Activated naive CD8-positive, alpha-beta T cell treated with anti-CD3 and anti-CD28 coated beads, Interleukin-2, amount 50 U/mL, for 24 hours (primary cell): ENCODE measurements around the gene ZBTB5.
A peak's percentile ranks its signal among the peaks of the same experiment; 100 is the strongest.

Experiments
- ATAC-seq: fragments of 150-1000 bp; cut with Tn5 transposase; one replicate; pipeline ENCODE4 v1.10.0; 2021
- DNase-seq: peaks from one replicate; pipeline ENCODE4 v3.0.0; 2021
- H3K27ac Mint-ChIP-seq: one replicate; pipeline ENCODE4 v1.8.0; 2021; ENCODE audit warnings: mild to moderate bottlenecking, mixed read lengths
- H3K27me3 Mint-ChIP-seq: one replicate; pipeline ENCODE4 v1.8.0; 2021; ENCODE audit warnings: mixed read lengths
- H3K36me3 Mint-ChIP-seq: one replicate; pipeline ENCODE4 v1.8.0; 2021; ENCODE audit warnings: low read depth, mixed read lengths
- H3K4me1 Mint-ChIP-seq: one replicate; pipeline ENCODE4 v1.8.0; 2021; ENCODE audit warnings: mixed read lengths
- H3K4me3 Mint-ChIP-seq: one replicate; pipeline ENCODE4 v1.8.0; 2021; ENCODE audit warnings: mild to moderate bottlenecking, moderate library complexity, mixed read lengths
- H3K9me3 Mint-ChIP-seq: one replicate; pipeline ENCODE4 v1.8.0; 2021; ENCODE audit warnings: mixed read lengths

Gene ZBTB5

DNA sequence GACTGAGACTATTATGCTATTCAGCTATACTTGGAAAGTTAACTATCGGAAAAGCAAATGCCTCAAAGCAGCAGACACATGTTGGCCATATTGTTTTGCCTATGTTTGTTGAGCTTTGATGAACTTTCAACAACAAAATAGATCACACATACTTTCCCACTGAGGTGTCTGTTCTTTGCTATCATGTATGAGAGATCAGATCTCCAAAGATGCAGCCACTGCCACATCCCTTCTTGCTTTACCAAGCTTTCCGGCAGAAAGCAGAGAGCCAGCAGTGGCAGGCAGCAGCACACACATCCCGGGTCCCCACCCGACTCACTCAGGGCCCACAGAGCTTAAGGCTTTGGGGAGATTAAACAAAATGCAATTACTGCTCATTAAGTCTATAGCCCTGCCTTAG is 18.8 kb downstream of the ZBTB5 start:
- H3K27ac Mint-ChIP-seq, result no peak overlapping the region
- H3K4me3 Mint-ChIP-seq, result no peak overlapping the region
- H3K9me3 Mint-ChIP-seq, result no peaks in the 10 kb centered on the region

DNA sequence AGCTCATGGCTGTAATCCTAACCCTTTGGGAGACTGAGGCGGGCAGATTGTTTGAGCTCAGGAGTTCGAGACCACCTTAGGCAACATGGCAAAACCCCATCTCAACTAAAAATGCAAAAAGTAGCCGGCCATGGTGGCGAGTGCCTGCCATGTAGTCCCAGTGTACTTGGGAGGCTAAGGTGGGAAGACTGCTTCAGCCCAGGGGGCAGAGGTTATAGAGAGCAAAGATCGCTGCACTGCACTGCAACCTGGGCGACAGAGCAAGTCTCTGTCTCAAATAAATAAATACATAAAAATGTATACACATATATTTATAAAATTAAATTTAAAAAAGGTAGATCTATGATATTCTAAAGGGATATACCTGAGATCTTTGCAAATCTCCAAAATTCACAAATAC is 19.4 kb downstream of the ZBTB5 start:
- Mint-ChIP-seq H3K27me3 (no peaks in the 10 kb centered on the region), H3K4me1 (peaks cover 7% of the 10 kb centered on the region), H3K36me3 (peaks cover 28% of the 10 kb centered on the region), H3K9me3 (no peaks in the 10 kb centered on the region), H3K4me3 (no peak overlapping the region), H3K27ac (no peak overlapping the region)
- no peak for ATAC-seq
- no peak for DNase-seq

More for the DNA sequence above, 18.8 kb downstream of the ZBTB5 start:
- no peak for DNase-seq
- Mint-ChIP-seq H3K27me3 (no peaks in the 10 kb centered on the region), H3K4me1 (peaks cover 7% of the 10 kb centered on the region), H3K36me3 (peaks cover 27% of the 10 kb centered on the region)
- ATAC-seq, result no peak

DNA sequence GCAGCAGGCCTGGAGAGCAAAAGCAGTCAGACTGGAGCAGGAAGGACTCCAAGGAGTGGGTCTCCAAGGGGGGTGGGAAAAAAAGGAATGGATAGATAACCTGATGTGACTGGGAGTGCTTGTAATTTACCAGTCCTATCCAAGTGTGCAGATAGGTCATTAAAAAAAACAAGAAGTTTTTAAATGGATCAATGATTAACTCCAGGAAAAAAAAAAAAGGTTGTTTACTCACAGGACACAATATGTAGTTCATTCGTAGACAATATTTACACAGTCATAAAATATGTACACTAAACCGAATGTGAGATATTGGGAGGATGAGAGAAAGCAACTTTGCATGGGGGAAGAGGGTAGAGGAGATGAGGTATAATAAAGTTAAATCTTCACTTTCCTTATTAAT is 20.4 kb downstream of the ZBTB5 start:
- H3K4me1 Mint-ChIP-seq, result peaks cover 7% of the 10 kb centered on the region
- no peak overlapping the region for H3K27ac Mint-ChIP-seq
- ATAC-seq, result no peak
- DNase-seq, result no peak
- no peak overlapping the region for H3K4me3 Mint-ChIP-seq
- no peaks in the 10 kb centered on the region for H3K27me3 Mint-ChIP-seq
- no peaks in the 10 kb centered on the region for H3K9me3 Mint-ChIP-seq
- peaks cover 22% of the 10 kb centered on the region for H3K36me3 Mint-ChIP-seq

DNA sequence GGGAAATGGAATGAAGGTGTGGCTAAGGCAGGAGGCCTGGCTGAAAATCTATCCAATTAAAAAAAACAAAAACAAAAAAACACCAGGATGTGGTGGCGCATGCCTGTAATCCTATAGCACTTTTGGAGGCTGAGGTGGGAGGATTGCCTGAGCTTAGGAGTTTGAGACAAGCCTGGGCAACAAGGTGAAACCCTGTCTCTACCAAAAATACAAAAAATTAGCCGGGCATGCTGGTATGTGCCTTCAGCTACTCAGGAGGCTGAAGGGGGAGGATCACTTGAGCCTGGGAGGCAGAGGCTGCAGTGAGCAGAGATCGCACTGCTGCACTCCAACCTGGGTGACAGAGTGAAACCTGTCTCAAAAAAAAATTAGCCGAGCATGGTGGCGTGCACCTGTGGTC is 21.7 kb downstream of the ZBTB5 start:
- Mint-ChIP-seq H3K27ac (no peak overlapping the region), H3K9me3 (no peaks in the 10 kb centered on the region), H3K4me3 (no peak overlapping the region), H3K27me3 (no peaks in the 10 kb centered on the region), H3K4me1 (peaks cover 7% of the 10 kb centered on the region), H3K36me3 (peaks cover 16% of the 10 kb centered on the region)
- DNase-seq, result no peak
- ATAC-seq, result no peak

DNA sequence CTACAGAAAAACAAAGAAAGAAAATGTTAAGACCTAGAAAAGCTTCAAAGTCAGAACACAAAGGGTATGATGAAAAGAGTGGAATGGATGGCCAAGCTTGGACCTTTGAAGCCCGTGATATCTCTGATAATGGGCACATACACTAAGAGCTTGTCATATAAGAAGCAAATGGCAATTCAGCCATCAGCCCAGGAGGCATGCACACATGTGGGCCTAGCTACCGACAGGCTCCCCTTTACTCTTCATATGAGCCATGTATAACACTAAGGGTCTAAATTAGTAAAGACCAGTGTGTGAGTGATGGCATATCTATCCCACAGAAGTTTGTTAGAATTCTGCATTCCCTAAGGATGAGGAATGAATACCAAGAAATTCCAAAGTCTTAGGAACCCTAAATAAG is 22.7 kb downstream of the ZBTB5 start:
- Mint-ChIP-seq H3K36me3 (peaks cover 23% of the 10 kb centered on the region), H3K4me1 (peaks cover 7% of the 10 kb centered on the region), H3K27ac (no peak overlapping the region), H3K27me3 (no peaks in the 10 kb centered on the region), H3K4me3 (no peak overlapping the region), H3K9me3 (no peaks in the 10 kb centered on the region)
- ATAC-seq (no peak), DNase-seq (no peak)

DNA sequence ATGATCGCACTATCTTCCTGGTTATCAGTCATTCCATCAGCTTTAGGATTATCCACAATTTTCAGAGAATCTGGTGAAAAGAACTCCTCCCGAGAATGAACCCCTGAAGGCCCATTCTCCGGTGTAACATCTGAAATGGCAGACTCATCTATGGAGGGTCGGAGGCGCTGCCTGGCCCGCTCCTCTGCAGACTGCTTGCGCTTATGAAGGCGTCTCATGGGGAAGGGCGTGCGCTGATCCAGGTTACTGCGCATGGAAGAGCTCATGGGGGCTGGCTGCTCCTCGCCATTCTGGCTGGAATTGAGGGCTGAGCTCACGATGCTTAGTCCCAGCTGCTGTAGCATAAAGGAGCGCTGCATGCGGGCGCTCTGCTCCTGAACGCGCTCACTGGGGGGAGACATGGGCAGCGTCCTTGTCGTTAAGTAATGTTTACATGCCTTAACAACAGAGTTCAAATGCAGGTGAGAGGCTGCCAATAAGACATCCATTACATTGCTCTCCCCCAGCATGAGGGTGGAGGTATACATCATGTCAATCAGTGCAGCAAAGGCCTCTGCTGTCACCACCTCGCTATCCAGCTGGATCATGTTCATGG is 23.4 kb downstream of the ZBTB5 start:
- no peak for ATAC-seq
- DNase-seq, result no peak
- Mint-ChIP-seq H3K27me3 (no peaks in the 10 kb centered on the region), H3K36me3 (peaks cover 28% of the 10 kb centered on the region), H3K9me3 (no peaks in the 10 kb centered on the region), H3K4me1 (peaks cover 4% of the 10 kb centered on the region), H3K4me3 (no peak overlapping the region), H3K27ac (no peak overlapping the region)

DNA sequence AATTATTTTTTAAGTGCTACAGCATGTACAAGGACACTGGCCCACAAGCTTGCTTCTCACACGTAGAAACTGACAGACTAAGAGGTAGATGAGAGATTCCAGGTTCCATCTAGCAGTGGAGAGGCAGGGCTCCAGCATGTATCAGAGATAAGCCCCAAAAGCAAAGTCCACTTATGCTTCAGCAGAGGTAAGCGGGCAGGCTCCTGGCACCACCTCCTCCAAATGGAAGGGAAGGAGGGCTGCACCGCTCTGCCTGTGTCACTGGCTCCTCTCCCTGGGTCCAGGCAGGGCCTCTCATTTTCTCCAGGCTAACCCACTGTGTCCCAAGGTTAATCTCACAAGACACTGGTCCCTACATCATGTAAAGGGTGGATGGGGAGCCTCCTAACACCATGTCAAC is 26.9 kb downstream of the ZBTB5 start:
- Mint-ChIP-seq H3K9me3 (no peaks in the 10 kb centered on the region), H3K4me3 (no peak overlapping the region), H3K27me3 (no peaks in the 10 kb centered on the region), H3K36me3 (peaks cover 40% of the 10 kb centered on the region), H3K4me1 (no peaks in the 10 kb centered on the region), H3K27ac (no peak overlapping the region)
- ATAC-seq (no peak), DNase-seq (no peak)

DNA sequence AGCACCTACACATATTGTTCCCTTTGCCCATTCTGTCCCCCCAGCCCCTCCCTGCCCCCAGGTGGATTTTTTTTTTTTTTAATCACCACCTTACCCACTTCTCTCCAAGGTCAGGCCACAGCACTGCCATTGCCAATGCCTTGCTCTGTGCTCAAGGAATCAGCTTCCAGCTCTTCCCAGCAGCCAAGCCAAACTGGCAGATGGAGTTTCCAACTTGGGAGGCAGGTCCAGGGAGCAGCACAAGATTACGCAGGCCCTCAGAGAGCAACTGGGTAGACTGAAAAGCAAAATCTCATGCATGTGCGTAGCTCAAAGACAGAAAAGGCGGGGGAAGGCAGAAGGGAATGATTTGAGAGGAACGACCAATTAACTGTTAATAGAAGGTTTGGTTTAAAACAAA is 27.6 kb downstream of the ZBTB5 start:
- Mint-ChIP-seq H3K36me3 (peaks cover 42% of the 10 kb centered on the region), H3K4me1 (peaks cover 3% of the 10 kb centered on the region), H3K4me3 (no peak overlapping the region), H3K9me3 (no peaks in the 10 kb centered on the region), H3K27ac (no peak overlapping the region), H3K27me3 (no peaks in the 10 kb centered on the region)
- DNase-seq, result no peak
- ATAC-seq, result no peak

DNA sequence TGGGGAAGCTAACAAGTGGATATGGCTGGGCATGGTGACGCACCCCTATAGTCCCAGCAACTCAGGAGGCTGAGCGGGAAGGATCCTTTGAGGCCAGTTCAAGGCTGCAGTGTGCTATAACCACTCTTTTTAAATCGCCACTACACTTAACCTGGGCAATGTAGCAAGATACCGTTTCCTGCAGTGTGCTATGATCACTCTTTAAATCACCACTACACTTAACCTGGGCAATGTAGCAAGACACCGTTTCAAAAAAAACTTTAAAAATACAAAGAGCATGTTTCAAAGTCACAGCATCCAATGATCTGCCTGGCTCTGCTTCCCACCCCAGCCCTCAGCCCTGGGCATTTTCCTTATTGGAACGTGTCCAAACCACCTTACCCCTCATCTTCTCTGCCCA is 28.2 kb downstream of the ZBTB5 start:
- no peaks in the 10 kb centered on the region for H3K27me3 Mint-ChIP-seq
- H3K36me3 Mint-ChIP-seq, result peaks cover 40% of the 10 kb centered on the region
- ATAC-seq (no peak), DNase-seq (no peak)
- H3K4me1 Mint-ChIP-seq, result peaks cover 5% of the 10 kb centered on the region
- no peak overlapping the region for H3K4me3 Mint-ChIP-seq
- H3K9me3 Mint-ChIP-seq, result no peaks in the 10 kb centered on the region
- H3K27ac Mint-ChIP-seq, result peak overlapping the region; percentile 38

DNA sequence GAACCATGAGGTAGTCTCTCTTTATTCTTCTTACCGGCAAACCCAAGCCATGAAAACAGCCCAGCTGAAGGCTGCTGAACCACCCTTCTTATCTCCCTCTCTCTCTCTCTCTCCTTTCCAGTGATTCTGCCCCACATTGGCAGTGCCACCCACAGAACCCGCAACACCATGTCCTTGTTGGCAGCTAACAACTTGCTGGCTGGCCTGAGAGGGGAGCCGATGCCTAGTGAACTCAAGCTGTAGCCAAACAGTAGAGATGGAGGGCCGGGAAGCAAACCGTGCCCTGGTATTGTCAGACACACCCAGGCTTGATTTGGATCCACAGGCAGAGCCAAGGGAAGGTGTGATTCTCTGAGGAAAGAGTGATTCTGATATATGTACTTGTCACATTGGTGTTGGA is 28.7 kb downstream of the ZBTB5 start:
- Mint-ChIP-seq H3K27ac (no peak overlapping the region), H3K9me3 (no peaks in the 10 kb centered on the region), H3K36me3 (peaks cover 38% of the 10 kb centered on the region), H3K4me3 (no peak overlapping the region), H3K4me1 (peaks cover 7% of the 10 kb centered on the region), H3K27me3 (no peaks in the 10 kb centered on the region)
- no peak for DNase-seq
- no peak for ATAC-seq

DNA sequence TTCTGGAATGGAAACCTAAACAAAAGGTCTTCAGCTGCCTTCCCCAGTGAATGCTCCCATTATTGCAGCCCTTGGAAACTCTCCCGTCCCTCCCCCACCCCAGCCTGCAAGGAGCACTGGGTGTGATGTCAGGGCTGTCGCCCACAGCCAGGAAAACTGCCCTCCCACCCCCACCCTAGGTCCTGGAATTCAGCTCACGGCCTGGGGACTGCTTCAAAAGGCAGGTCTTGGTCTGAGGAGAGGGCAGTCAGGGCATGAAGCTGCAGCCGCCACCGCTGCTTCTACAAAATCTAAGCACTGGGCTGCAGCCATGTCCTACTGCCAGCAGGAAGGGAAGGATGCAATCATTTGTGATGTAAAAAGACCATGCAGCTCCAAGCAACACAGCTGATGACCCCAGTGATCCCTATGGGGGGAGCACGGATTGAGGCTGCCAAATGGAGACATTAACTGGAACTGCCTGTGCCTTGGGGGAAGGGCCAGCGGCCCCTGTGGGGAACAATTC is 31.3 kb downstream of the ZBTB5 start:
- H3K36me3 Mint-ChIP-seq, result peaks cover 33% of the 10 kb centered on the region
- H3K27ac Mint-ChIP-seq, result no peak overlapping the region
- ATAC-seq (no peak), DNase-seq (no peak)
- no peaks in the 10 kb centered on the region for H3K9me3 Mint-ChIP-seq
- no peaks in the 10 kb centered on the region for H3K27me3 Mint-ChIP-seq
- no peak overlapping the region for H3K4me3 Mint-ChIP-seq
- peaks cover 9% of the 10 kb centered on the region for H3K4me1 Mint-ChIP-seq

DNA sequence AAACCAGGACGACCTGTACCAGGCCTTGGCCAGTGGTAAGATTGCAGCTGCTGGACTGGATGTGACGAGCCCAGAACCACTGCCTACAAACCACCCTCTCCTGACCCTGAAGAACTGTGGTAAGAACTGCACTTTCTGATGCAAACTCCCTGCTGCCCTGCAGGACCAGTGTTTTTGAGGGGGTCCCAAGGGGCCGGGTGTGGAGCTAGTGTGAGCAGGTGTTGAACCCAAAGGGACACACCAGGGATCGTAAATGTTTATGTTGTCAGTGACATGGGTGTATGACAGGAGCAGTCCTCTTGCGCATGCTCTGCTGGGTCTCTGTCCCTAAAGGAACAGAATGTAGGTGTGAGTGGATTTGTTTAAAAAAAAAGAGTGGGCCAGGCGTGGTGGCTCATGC is 33.2 kb downstream of the ZBTB5 start:
- H3K9me3 Mint-ChIP-seq, result no peaks in the 10 kb centered on the region

DNA sequence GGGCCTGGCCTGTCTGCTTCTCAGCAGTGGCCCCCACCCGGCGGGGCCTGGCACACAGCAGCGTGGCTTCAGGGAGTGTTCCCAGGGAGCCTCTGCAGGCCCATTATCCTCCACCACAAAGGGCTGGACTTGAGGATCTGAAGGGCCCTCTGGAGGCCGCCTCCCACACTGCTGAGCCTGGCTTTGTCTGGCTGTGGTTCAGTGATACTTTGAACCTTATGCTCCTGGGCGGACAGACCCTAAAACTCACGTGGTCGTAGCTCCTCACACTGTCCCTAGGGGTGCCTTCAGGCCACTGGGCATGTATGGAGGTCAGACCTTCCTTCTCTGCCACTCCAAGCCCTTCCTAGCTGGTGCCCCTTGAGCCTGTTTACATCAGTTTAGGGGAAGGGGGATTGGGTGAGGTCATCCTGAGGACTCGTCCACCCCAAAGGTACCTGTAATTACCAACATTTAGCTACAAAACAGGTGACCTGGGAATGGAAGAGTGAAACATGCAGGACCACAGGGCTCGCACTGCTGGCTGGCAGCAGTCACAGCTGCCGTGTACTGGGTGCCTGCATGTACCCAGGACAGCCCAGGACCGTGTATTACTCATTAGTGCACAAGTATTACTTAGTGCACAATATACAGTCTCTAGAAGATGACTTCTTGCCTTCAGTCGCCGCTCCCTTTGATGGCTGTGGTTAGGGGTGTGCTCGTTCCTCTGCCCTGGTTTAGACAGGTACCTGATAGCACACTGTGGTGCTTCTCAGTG is 34.2 kb downstream of the ZBTB5 start:
- ATAC-seq (no peak), DNase-seq (no peak)
- Mint-ChIP-seq H3K4me3 (no peak overlapping the region), H3K36me3 (peaks cover 26% of the 10 kb centered on the region), H3K9me3 (no peaks in the 10 kb centered on the region), H3K4me1 (peaks cover 9% of the 10 kb centered on the region), H3K27ac (no peak overlapping the region), H3K27me3 (no peaks in the 10 kb centered on the region)

More for the DNA sequence above, 33.2 kb downstream of the ZBTB5 start:
- H3K27ac Mint-ChIP-seq, result peak overlapping the region; percentile 39
- H3K27me3 Mint-ChIP-seq, result no peaks in the 10 kb centered on the region
- peaks cover 23% of the 10 kb centered on the region for H3K36me3 Mint-ChIP-seq
- DNase-seq (no peak), ATAC-seq (no peak)
- H3K4me1 Mint-ChIP-seq, result peaks cover 9% of the 10 kb centered on the region
- H3K4me3 Mint-ChIP-seq, result no peak overlapping the region

DNA sequence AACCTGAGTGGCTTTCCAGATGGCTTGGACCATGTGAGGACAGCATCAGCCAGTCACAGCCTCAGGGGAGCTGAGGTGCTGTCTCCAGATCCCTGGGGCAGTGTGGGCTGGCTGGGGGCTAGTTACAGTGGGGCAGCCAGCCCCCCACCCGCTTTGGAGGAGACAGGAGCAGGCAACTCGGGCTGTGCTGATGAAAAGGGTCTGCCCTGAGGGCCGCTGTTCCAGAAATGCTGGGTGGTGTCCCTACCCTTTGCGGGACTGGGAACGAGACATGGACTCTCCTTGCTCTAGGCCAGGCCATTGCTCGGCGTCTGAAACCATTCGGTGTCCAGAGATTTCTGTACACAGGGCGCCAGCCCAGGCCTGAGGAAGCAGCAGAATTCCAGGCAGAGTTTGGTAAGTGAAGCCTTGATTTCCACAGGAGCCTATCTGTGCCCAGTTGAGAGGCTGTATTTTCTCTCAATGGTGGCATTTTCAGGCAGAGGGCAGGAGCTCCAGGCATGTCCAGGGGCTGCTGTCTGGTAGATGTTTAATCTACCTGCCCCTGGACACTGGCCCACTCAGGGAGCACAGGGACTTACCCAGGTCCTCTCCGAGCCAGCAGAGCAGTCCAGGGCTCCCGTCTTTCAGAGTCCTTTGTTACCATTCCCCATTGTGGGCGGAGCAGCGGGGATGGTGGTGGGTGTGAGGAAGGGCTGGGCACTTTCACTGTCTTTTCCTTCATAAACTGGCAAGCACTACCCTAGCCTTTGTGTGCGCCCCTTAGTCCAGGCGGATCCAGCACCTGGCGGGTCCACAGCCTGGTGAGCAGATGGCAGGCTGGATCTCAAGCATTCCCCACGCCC is 35.6 kb downstream of the ZBTB5 start:
- ATAC-seq (no peak), DNase-seq (no peak)
- no peak overlapping the region for H3K27ac Mint-ChIP-seq
- H3K4me1 Mint-ChIP-seq, result peaks cover 9% of the 10 kb centered on the region
- H3K4me3 Mint-ChIP-seq, result no peak overlapping the region
- H3K9me3 Mint-ChIP-seq, result no peaks in the 10 kb centered on the region
- H3K27me3 Mint-ChIP-seq, result no peaks in the 10 kb centered on the region
- peaks cover 19% of the 10 kb centered on the region for H3K36me3 Mint-ChIP-seq

DNA sequence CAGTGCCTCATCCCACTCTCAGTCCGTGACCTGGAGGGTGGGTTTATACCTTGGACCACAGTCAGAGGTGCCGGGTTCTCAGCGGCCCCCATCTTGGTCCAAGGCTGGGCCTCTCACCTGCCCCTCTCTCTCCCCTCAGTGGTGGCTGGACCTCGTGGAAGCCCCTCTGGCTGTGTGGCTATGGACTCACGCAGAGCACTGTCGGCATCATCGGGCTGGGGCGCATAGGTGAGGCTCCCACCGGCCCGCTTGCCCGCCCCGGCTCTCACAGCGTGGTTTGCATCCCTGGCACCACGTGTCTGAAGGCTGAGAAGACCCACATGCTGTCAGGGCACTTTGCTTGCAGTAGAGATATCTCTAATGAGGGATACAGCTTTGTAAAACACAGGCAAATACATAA is 36.9 kb downstream of the ZBTB5 start:
- no peak overlapping the region for H3K27ac Mint-ChIP-seq
- no peaks in the 10 kb centered on the region for H3K27me3 Mint-ChIP-seq
- ATAC-seq, result no peak
- H3K4me1 Mint-ChIP-seq, result peaks cover 16% of the 10 kb centered on the region
- no peak for DNase-seq
- no peak overlapping the region for H3K4me3 Mint-ChIP-seq
- peaks cover 18% of the 10 kb centered on the region for H3K36me3 Mint-ChIP-seq
- H3K9me3 Mint-ChIP-seq, result no peaks in the 10 kb centered on the region
